K562 (cell line): ENCODE data around the gene HES4. TPM values are rescaled to one million over a fixed set of nuclear protein-coding genes. Genes with fewer than 3 reads are reported as not detected.

ENCODE experiments used
- CBX5 ChIP-seq: IDR thresholded peaks from 2 replicates; pipeline ENCODE4 v1.6.1; 2014; ENCODE audit warnings: low read depth, borderline replicate concordance
- HMG20B ChIP-seq: fragments of 250-450 bp; sonication (Bioruptor Pico); IDR thresholded peaks from 2 replicates; pipeline ENCODE4 v1.5.0; 2021; ENCODE audit warnings: mild to moderate bottlenecking
- IFI16 ChIP-seq: fragments of 250-450 bp; sonication (Bioruptor Pico); IDR thresholded peaks from 2 replicates; pipeline ENCODE4 v2.1.2; 2022; ENCODE audit warnings: mild to moderate bottlenecking, inconsistent platforms
- ILK ChIP-seq: fragments of 450-650 bp; IDR thresholded peaks from 2 replicates; pipeline ENCODE4 v1.6.1; 2016; ENCODE audit warnings: missing genetic modification characterization, low read depth, mild to moderate bottlenecking, missing compliant biosample characterization, moderate library complexity, borderline replicate concordance
- MAFG ChIP-seq: fragments of 450-650 bp; conservative IDR thresholded peaks from 2 replicates; pipeline ENCODE4 v1.6.1; 2016; ENCODE audit warnings: missing genetic modification characterization, missing compliant biosample characterization
- MEF2D ChIP-seq: conservative IDR thresholded peaks from 2 replicates; pipeline ENCODE4 v1.6.1; 2016; ENCODE audit warnings: low read depth, missing genetic modification characterization, missing compliant biosample characterization
- RAD21 ChIP-seq, 2 experiments: fragments of 250-450 bp in 1 of 2; fragments of 450-650 bp in 1 of 2; sonication (Bioruptor Pico) in 1 of 2; formaldehyde crosslinking in 1 of 2; IDR thresholded peaks in 1 of 2; conservative IDR thresholded peaks in 1 of 2; 2 replicates each; pipeline versions ENCODE4 v1.4.0 to v1.8.0; 2020 to 2022; ENCODE audit warnings: mild to moderate bottlenecking in 2 of 2, moderate library complexity in 1 of 2
- RB1 ChIP-seq: fragments of 450-650 bp; IDR thresholded peaks from 2 replicates; pipeline ENCODE4 v1.6.1; 2017; ENCODE audit warnings: low read depth, mild to moderate bottlenecking
- SAFB2 ChIP-seq: fragments of 200-400 bp; formaldehyde crosslinking; IDR thresholded peaks from 2 replicates; pipeline ENCODE4 v1.6.1; 2018; ENCODE audit warnings: borderline replicate concordance, low read length, low read depth, moderate library complexity; ENCODE audit not compliant: severe bottlenecking
- SLC30A9 ChIP-seq: fragments of 250-450 bp; sonication (Bioruptor Pico); IDR thresholded peaks from 2 replicates; pipeline ENCODE4 v1.8.0; 2022; ENCODE audit warnings: mild to moderate bottlenecking, moderate library complexity
- SP1 ChIP-seq: sonication (generic); formaldehyde crosslinking; IDR thresholded peaks from 2 replicates; pipeline ENCODE4 v1.8.1; 2022; ENCODE audit warnings: mild to moderate bottlenecking, missing genetic modification reagents
- ZBTB17 ChIP-seq: fragments of 450-650 bp; formaldehyde crosslinking; IDR thresholded peaks from 2 replicates; pipeline ENCODE4 v1.4.0; 2020; ENCODE audit warnings: mild to moderate bottlenecking
- ZFPM2 ChIP-seq: fragments of 250-450 bp; sonication (Bioruptor Pico); IDR thresholded peaks from 2 replicates; pipeline ENCODE4 v1.5.1; 2022; ENCODE audit warnings: mild to moderate bottlenecking
- polyA plus RNA-seq, 8 experiments: library from polyadenylated mRNA; depleted of rRNA in 4 of 8; stranded (reverse) in 5 of 8; unstranded in 3 of 8; fragments of >200 nt; fragmentation: Nextera tagmentation in 2 of 8; fragmentation: Illumina TruSeq in 1 of 8; extraction: Ambion mirVana in 2 of 8; extraction: Trizol in 1 of 8; gene quantifications; 2 replicates each; pipeline versions ENCODE4 v1.2.1 to v1.2.3, GENCODE V29; 2011 to 2014; ENCODE audit warnings: inconsistent platforms in 1 of 8, missing spikeins in 1 of 8
- total RNA-seq, 7 experiments: library from RNA; depleted of rRNA in 6 of 7; stranded (reverse); fragments of >200 nt in 6 of 7; fragmentation: Illumina TruSeq in 2 of 7; extraction: Trizol in 2 of 7; gene quantifications; 2 replicates each; pipeline versions ENCODE4 v1.2.1 to v1.2.3, GENCODE V29; 2011 to 2021; ENCODE audit warnings: low replicate concordance in 1 of 7
- TF ChIP-seq, protein P1 (sequence below): sonication (generic); formaldehyde crosslinking; IDR thresholded peaks from 2 replicates; pipeline ENCODE4 v1.8.0; 2022; ENCODE audit warnings: mild to moderate bottlenecking, missing genetic modification reagents
- TF ChIP-seq, protein P2 (sequence below): sonication (generic); formaldehyde crosslinking; IDR thresholded peaks from 2 replicates; pipeline ENCODE4 v1.8.0; 2023; ENCODE audit warnings: mild to moderate bottlenecking, missing genetic modification reagents
- TF ChIP-seq, protein P3 (sequence below), 2 experiments: fragments of 450-650 bp; IDR thresholded peaks; 2 replicates each; pipeline ENCODE4 v1.6.1; 2018; ENCODE audit warnings: mild to moderate bottlenecking in 2 of 2, low read depth in 1 of 2; ENCODE audit not compliant: partially characterized antibody in 2 of 2

HES4 gene
- total and polyA plus RNA-seq, 9 of the 15 experiments (the other 6 are each of a cell fraction or from before 2014, with no cell fraction given), result 0.21 to 43.7 (median 5.3) TPM; not detected in 2

DNA sequence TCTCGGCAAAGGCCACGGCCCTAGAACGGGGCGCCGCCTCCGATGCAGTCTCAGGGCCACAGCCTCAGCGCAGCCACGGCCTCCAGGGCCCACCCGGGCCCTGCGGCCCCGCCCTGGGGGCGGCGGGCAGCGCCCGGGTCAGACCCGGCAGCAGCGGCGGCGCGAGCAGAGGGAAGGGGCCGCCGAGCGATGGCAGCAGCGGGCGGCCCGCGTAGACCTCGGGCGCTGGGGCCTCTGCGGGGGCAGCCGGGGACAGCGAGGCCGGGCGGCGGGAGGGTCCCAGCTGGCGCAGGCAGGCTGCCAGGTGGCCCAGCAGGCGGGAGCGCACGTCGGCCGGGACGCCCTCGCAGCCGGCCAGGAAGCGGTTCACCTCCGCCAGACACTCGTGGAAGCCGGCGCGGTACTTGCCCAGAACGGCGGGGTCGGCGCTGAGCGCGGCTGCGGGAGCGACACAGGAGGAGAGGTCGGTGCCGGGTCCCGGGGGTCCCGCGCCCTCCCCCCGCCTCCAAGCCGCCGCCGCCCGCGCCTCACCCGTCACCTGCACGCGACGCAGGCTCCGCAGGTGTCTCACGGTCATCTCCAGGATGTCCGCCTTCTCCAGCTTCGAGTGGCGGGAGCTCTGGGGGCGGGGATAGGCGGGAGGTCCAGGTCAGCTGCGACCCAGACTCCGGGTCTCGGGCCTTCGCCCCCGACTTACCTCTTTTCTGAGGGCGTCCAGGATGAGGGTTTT is 737 bp downstream of the HES4 start (continued):
- TF ChIP-seq MAFG, result no peak
- no peak for TF ChIP-seq ZBTB17 (CRISPR knock-in tag)
- peak in 1 of 2 experiments; percentile 39; a peak in 1 of 4 replicates for TF ChIP-seq RAD21 (CRISPR knock-in tag; conservative IDR thresholded peaks at IDR 0.05 in 1 of 2, IDR thresholded peaks at IDR 0.05 in 1 of 2)
- no peak for TF ChIP-seq SP1 (CRISPR knock-in tag)
- TF ChIP-seq HMG20B, result no peak
- TF ChIP-seq, protein P1, sequence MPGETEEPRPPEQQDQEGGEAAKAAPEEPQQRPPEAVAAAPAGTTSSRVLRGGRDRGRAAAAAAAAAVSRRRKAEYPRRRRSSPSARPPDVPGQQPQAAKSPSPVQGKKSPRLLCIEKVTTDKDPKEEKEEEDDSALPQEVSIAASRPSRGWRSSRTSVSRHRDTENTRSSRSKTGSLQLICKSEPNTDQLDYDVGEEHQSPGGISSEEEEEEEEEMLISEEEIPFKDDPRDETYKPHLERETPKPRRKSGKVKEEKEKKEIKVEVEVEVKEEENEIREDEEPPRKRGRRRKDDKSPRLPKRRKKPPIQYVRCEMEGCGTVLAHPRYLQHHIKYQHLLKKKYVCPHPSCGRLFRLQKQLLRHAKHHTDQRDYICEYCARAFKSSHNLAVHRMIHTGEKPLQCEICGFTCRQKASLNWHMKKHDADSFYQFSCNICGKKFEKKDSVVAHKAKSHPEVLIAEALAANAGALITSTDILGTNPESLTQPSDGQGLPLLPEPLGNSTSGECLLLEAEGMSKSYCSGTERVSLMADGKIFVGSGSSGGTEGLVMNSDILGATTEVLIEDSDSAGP (CRISPR knock-in tag), result no peak
- TF ChIP-seq, protein P2, sequence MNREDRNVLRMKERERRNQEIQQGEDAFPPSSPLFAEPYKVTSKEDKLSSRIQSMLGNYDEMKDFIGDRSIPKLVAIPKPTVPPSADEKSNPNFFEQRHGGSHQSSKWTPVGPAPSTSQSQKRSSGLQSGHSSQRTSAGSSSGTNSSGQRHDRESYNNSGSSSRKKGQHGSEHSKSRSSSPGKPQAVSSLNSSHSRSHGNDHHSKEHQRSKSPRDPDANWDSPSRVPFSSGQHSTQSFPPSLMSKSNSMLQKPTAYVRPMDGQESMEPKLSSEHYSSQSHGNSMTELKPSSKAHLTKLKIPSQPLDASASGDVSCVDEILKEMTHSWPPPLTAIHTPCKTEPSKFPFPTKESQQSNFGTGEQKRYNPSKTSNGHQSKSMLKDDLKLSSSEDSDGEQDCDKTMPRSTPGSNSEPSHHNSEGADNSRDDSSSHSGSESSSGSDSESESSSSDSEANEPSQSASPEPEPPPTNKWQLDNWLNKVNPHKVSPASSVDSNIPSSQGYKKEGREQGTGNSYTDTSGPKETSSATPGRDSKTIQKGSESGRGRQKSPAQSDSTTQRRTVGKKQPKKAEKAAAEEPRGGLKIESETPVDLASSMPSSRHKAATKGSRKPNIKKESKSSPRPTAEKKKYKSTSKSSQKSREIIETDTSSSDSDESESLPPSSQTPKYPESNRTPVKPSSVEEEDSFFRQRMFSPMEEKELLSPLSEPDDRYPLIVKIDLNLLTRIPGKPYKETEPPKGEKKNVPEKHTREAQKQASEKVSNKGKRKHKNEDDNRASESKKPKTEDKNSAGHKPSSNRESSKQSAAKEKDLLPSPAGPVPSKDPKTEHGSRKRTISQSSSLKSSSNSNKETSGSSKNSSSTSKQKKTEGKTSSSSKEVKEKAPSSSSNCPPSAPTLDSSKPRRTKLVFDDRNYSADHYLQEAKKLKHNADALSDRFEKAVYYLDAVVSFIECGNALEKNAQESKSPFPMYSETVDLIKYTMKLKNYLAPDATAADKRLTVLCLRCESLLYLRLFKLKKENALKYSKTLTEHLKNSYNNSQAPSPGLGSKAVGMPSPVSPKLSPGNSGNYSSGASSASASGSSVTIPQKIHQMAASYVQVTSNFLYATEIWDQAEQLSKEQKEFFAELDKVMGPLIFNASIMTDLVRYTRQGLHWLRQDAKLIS (CRISPR knock-in tag), result no peak
- TF ChIP-seq CBX5, result no peak
- no peak for TF ChIP-seq MEF2D (tag)
- TF ChIP-seq SAFB2, result no peak
- TF ChIP-seq ILK (tag), result no peak
- no peak for TF ChIP-seq ZFPM2 (CRISPR knock-in tag)
- TF ChIP-seq, protein P3, sequence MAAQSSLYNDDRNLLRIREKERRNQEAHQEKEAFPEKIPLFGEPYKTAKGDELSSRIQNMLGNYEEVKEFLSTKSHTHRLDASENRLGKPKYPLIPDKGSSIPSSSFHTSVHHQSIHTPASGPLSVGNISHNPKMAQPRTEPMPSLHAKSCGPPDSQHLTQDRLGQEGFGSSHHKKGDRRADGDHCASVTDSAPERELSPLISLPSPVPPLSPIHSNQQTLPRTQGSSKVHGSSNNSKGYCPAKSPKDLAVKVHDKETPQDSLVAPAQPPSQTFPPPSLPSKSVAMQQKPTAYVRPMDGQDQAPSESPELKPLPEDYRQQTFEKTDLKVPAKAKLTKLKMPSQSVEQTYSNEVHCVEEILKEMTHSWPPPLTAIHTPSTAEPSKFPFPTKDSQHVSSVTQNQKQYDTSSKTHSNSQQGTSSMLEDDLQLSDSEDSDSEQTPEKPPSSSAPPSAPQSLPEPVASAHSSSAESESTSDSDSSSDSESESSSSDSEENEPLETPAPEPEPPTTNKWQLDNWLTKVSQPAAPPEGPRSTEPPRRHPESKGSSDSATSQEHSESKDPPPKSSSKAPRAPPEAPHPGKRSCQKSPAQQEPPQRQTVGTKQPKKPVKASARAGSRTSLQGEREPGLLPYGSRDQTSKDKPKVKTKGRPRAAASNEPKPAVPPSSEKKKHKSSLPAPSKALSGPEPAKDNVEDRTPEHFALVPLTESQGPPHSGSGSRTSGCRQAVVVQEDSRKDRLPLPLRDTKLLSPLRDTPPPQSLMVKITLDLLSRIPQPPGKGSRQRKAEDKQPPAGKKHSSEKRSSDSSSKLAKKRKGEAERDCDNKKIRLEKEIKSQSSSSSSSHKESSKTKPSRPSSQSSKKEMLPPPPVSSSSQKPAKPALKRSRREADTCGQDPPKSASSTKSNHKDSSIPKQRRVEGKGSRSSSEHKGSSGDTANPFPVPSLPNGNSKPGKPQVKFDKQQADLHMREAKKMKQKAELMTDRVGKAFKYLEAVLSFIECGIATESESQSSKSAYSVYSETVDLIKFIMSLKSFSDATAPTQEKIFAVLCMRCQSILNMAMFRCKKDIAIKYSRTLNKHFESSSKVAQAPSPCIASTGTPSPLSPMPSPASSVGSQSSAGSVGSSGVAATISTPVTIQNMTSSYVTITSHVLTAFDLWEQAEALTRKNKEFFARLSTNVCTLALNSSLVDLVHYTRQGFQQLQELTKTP (IDR thresholded peaks at IDR 0.05; ENCODE audit: low read depth in 1 of 2, partially characterized antibody in 2 of 2), result no peak
- no peak for TF ChIP-seq IFI16 (CRISPR knock-in tag)
- TF ChIP-seq SLC30A9 (CRISPR knock-in tag), result no peak
- 0 out of 2 replicates have a peak, but pooled peaks have one; percentile 50 for TF ChIP-seq RB1
